ENCODE results near the gene LSAMP.

DNA sequence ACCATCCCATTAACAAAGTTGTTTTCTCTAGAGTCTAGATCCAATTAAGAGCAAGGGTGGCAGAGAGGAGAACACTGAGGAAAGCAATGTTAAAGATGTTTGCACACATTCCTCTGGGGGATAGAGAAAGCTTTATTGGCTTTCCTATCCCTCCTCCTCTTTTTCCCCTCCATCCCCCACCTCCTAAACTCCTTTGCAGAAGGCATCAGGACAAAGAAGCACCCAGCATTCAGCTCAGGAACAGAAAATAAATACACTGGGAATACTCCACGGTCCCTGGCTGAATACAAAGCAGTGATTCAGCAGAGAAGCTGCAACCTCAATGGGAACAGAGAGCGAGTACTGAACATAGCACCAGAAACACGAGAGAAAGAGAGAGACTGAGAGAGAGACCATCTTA is 21.9 kb downstream of the LSAMP start:
- TF ChIP-seq, protein P1, sequence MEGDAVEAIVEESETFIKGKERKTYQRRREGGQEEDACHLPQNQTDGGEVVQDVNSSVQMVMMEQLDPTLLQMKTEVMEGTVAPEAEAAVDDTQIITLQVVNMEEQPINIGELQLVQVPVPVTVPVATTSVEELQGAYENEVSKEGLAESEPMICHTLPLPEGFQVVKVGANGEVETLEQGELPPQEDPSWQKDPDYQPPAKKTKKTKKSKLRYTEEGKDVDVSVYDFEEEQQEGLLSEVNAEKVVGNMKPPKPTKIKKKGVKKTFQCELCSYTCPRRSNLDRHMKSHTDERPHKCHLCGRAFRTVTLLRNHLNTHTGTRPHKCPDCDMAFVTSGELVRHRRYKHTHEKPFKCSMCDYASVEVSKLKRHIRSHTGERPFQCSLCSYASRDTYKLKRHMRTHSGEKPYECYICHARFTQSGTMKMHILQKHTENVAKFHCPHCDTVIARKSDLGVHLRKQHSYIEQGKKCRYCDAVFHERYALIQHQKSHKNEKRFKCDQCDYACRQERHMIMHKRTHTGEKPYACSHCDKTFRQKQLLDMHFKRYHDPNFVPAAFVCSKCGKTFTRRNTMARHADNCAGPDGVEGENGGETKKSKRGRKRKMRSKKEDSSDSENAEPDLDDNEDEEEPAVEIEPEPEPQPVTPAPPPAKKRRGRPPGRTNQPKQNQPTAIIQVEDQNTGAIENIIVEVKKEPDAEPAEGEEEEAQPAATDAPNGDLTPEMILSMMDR (IDR thresholded peaks at IDR 0.05; ENCODE audit: low read depth, low read length) = no peak
- no peak for TF ChIP-seq EZH2phosphoT487 (IDR thresholded peaks at IDR 0.05; ENCODE audit: low read depth)
